K562 (cell line): ENCODE measurements around the gene SENP7. TPM values are rescaled to one million over a fixed set of nuclear protein-coding genes. Genes with fewer than 3 reads are reported as not detected.

Experiments
- CTCF ChIP-seq, 3 experiments: IDR thresholded peaks in 2 of 3; conservative IDR thresholded peaks in 1 of 3; 2 replicates each; pipeline ENCODE4 v1.5.1; 2011 to 2012; ENCODE audit warnings: low read length in 3 of 3, mild to moderate bottlenecking in 3 of 3, control low read depth in 2 of 3, improper control_type of control experiment in 1 of 3, inconsistent platforms in 1 of 3, low read depth in 1 of 3, mixed read lengths in 1 of 3, moderate library complexity in 1 of 3; ENCODE audit not compliant: insufficient read depth in 2 of 3
- CTCFL ChIP-seq: IDR thresholded peaks from 2 replicates; pipeline ENCODE4 v1.6.1; 2011; ENCODE audit warnings: borderline replicate concordance, low read depth, mild to moderate bottlenecking, moderate library complexity, low read length; ENCODE audit not compliant: insufficient read depth, poor library complexity, severe bottlenecking
- E2F6 ChIP-seq, 2 experiments: IDR thresholded peaks; 2 replicates each; pipeline ENCODE4 v1.6.1; 2011; ENCODE audit warnings: borderline replicate concordance in 1 of 2, control low read depth in 1 of 2, low read depth in 1 of 2, low read length in 1 of 2, mild to moderate bottlenecking in 1 of 2, mixed read lengths in 1 of 2, moderate library complexity in 1 of 2; ENCODE audit not compliant: insufficient read depth in 1 of 2, insufficient read length in 1 of 2, poor library complexity in 1 of 2, severe bottlenecking in 1 of 2; ENCODE audit errors: extremely low read depth in 1 of 2
- ELF2 ChIP-seq: fragments of 250-450 bp; sonication (Bioruptor Pico); IDR thresholded peaks from 2 replicates; pipeline ENCODE4 v1.5.0; 2021; ENCODE audit warnings: mild to moderate bottlenecking
- HDAC3 ChIP-seq: fragments of 450-650 bp; IDR thresholded peaks from 2 replicates; pipeline ENCODE4 v1.6.1; 2018; ENCODE audit warnings: borderline replicate concordance, mild to moderate bottlenecking, moderate library complexity; ENCODE audit not compliant: partially characterized antibody
- MEIS2 ChIP-seq: fragments of 450-650 bp; IDR thresholded peaks from 2 replicates; pipeline ENCODE4 v1.6.1; 2014; ENCODE audit warnings: mild to moderate bottlenecking; ENCODE audit not compliant: partially characterized antibody
- MYBL2 ChIP-seq, 2 experiments: fragments of 450-650 bp in 1 of 2; sonication (generic) in 1 of 2; formaldehyde crosslinking in 1 of 2; IDR thresholded peaks; 2 replicates each; pipeline versions ENCODE4 v1.6.1 to v1.8.1; 2017 to 2022; ENCODE audit warnings: borderline replicate concordance in 1 of 2, inconsistent platforms in 1 of 2, low read depth in 1 of 2, mild to moderate bottlenecking in 1 of 2, missing genetic modification reagents in 1 of 2, moderate library complexity in 1 of 2
- MYC ChIP-seq, 2 experiments: fragments of 250-450 bp in 1 of 2; sonication (Bioruptor Pico) in 1 of 2; IDR thresholded peaks; 2 replicates each; pipeline versions ENCODE4 v1.5.1 to v1.6.1; 2012 to 2021; ENCODE audit warnings: low read depth in 2 of 2, borderline replicate concordance in 1 of 2, improper control_type of control experiment in 1 of 2, low read length in 1 of 2, mild to moderate bottlenecking in 1 of 2, moderate library complexity in 1 of 2
- NUFIP1 ChIP-seq: fragments of 450-650 bp; IDR thresholded peaks from 2 replicates; pipeline ENCODE4 v1.6.1; 2018; ENCODE audit not compliant: partially characterized antibody
- RBM25 ChIP-seq: fragments of 200-400 bp; formaldehyde crosslinking; IDR thresholded peaks from 2 replicates; pipeline ENCODE4 v1.6.1; 2018; ENCODE audit warnings: low read length, low read depth, moderate library complexity; ENCODE audit not compliant: severe bottlenecking
- RCOR1 ChIP-seq, 2 experiments: IDR thresholded peaks; 2 replicates each; pipeline ENCODE4 v1.6.1; 2012; ENCODE audit warnings: low read depth in 2 of 2, low read length in 2 of 2, borderline replicate concordance in 1 of 2, improper control_type of control experiment in 1 of 2
- SRSF9 ChIP-seq: fragments of 200-400 bp; formaldehyde crosslinking; IDR thresholded peaks from 2 replicates; pipeline ENCODE4 v1.6.1; 2017; ENCODE audit warnings: low read depth, low read length, borderline replicate concordance
- THRA ChIP-seq: fragments of 450-650 bp; IDR thresholded peaks from 2 replicates; pipeline ENCODE4 v1.6.1; 2017; ENCODE audit warnings: mild to moderate bottlenecking, moderate library complexity
- USF1 ChIP-seq: sonication (generic); formaldehyde crosslinking; IDR thresholded peaks from 2 replicates; pipeline ENCODE4 v1.9.0; 2022; ENCODE audit warnings: mild to moderate bottlenecking, missing genetic modification reagents
- ZNF175 ChIP-seq: fragments of 200-800 bp; sonication (Bioruptor generic); IDR thresholded peaks from 2 replicates; pipeline ENCODE4 v1.6.1; 2016; ENCODE audit warnings: low read depth, mild to moderate bottlenecking, missing genetic modification characterization, missing compliant biosample characterization
- ZNF316 ChIP-seq: fragments of 450-650 bp; IDR thresholded peaks from 2 replicates; pipeline ENCODE4 v1.6.1; 2016
- ZNF354B ChIP-seq: fragments of 250-450 bp; sonication (Bioruptor Pico); IDR thresholded peaks from 2 replicates; pipeline ENCODE4 v1.4.0; 2020
- ZNF444 ChIP-seq: fragments of 250-450 bp; sonication (Bioruptor Pico); IDR thresholded peaks from 2 replicates; pipeline ENCODE4 v1.4.0; 2020; ENCODE audit warnings: mild to moderate bottlenecking, moderate library complexity
- ZNF696 ChIP-seq: fragments of 250-450 bp; sonication (Bioruptor Pico); conservative IDR thresholded peaks from 2 replicates; pipeline ENCODE4 v1.4.0; 2020; ENCODE audit warnings: mild to moderate bottlenecking, moderate library complexity
- polyA plus RNA-seq, 8 experiments: library from polyadenylated mRNA; depleted of rRNA in 4 of 8; stranded (reverse) in 5 of 8; unstranded in 3 of 8; fragments of >200 nt; fragmentation: Nextera tagmentation in 2 of 8; fragmentation: Illumina TruSeq in 1 of 8; extraction: Ambion mirVana in 2 of 8; extraction: Trizol in 1 of 8; gene quantifications; 2 replicates each; pipeline versions ENCODE4 v1.2.1 to v1.2.3, GENCODE V29; 2011 to 2014; ENCODE audit warnings: inconsistent platforms in 1 of 8, missing spikeins in 1 of 8
- total RNA-seq, 7 experiments: library from RNA; depleted of rRNA in 6 of 7; stranded (reverse); fragments of >200 nt in 6 of 7; fragmentation: Illumina TruSeq in 2 of 7; extraction: Trizol in 2 of 7; gene quantifications; 2 replicates each; pipeline versions ENCODE4 v1.2.1 to v1.2.3, GENCODE V29; 2011 to 2021; ENCODE audit warnings: low replicate concordance in 1 of 7

SENP7 gene
- total and polyA plus RNA-seq, 9 of the 15 experiments (the other 6 are each of a cell fraction or from before 2014, with no cell fraction given) = 4.1 to 21.9 (median 10.7) TPM

GRCh38 chr3:101513419-101513986 is 491 bp upstream of the SENP7 start (continued):
- no peak for TF ChIP-seq CTCF (IDR thresholded peaks at IDR 0.05 in 2 of 3, conservative IDR thresholded peaks at IDR 0.05 in 1 of 3; ENCODE audit: insufficient read depth in 2 of 3, low read depth in 1 of 3, low read length in 3 of 3)
- no peak for TF ChIP-seq MYC (IDR thresholded peaks at IDR 0.05; ENCODE audit: low read depth, low read length)
- no peak for TF ChIP-seq MYC (CRISPR knock-in tag; IDR thresholded peaks at IDR 0.05; ENCODE audit: borderline replicate concordance, low read depth)
- no peak for TF ChIP-seq SRSF9
- no peak for TF ChIP-seq ZNF696 (CRISPR knock-in tag)
- TF ChIP-seq ELF2 (CRISPR knock-in tag) = no peak
- TF ChIP-seq ZNF354B (CRISPR knock-in tag) = no peak
- TF ChIP-seq ZNF175 (CRISPR knock-in tag) = no peak
- TF ChIP-seq MEIS2 = no peak
- TF ChIP-seq ZNF316 = peak; percentile 98
- TF ChIP-seq RCOR1 (IDR thresholded peaks at IDR 0.05; ENCODE audit: borderline replicate concordance in 1 of 2, low read depth in 2 of 2, low read length in 2 of 2) = no peak
- TF ChIP-seq RBM25 = peak; percentile 80
- TF ChIP-seq THRA = no peak
- no peak for TF ChIP-seq CTCFL
- TF ChIP-seq USF1 (CRISPR knock-in tag) = no peak
- TF ChIP-seq MYBL2 (IDR thresholded peaks at IDR 0.05; ENCODE audit: low read depth) = no peak
- TF ChIP-seq MYBL2 (CRISPR knock-in tag; IDR thresholded peaks at IDR 0.05; ENCODE audit: borderline replicate concordance) = no peak
- no peak for TF ChIP-seq NUFIP1
- TF ChIP-seq E2F6 (IDR thresholded peaks at IDR 0.05; ENCODE audit: borderline replicate concordance in 1 of 2, extremely low read depth in 1 of 2, insufficient read depth in 1 of 2, insufficient read length in 1 of 2, low read depth in 1 of 2, low read length in 1 of 2, poor library complexity in 1 of 2, severe bottlenecking in 1 of 2) = no peak
- TF ChIP-seq ZNF444 (CRISPR knock-in tag) = no peak
- TF ChIP-seq HDAC3 = no peak
